Neural progenitor cell (in vitro differentiated cells): ENCODE measurements around the gene ZNF408. TPM values are rescaled to one million over a fixed set of nuclear protein-coding genes. Genes with fewer than 3 reads are reported as not detected.
"Not testable (repeated sequence)": the region's sequence is repeated elsewhere in the genome, so short reads cannot be mapped to it uniquely, and the experiment has no call there.

Experiments
- DNase-seq: peaks from one replicate; pipeline ENCODE4 v3.0.0-alpha.2; 2016; ENCODE audit warnings: low spot score
- H2AFZ ChIP-seq: fragments of 200-600 bp; sonication (generic); replicated peaks from 2 replicates; pipeline ENCODE4 v1.6.1; 2016; ENCODE audit warnings: antibody characterized with exemption
- H3F3A ChIP-seq: fragments of 200-600 bp; sonication (generic); 2 replicates; pipeline ENCODE4 v1.6.1; 2016; ENCODE audit warnings: antibody characterized with exemption, low read depth
- H3K27ac ChIP-seq: fragments of 200-600 bp; sonication (generic); 2 replicates; pipeline ENCODE4 v1.5.1; 2016; ENCODE audit warnings: mild to moderate bottlenecking
- H3K27me3 ChIP-seq: fragments of 200-600 bp; sonication (generic); 2 replicates; pipeline ENCODE4 v1.6.1; 2016; ENCODE audit warnings: mild to moderate bottlenecking, moderate library complexity
- H3K36me3 ChIP-seq: fragments of 200-600 bp; sonication (generic); 2 replicates; pipeline ENCODE4 v1.5.1; 2016
- H3K4me1 ChIP-seq: fragments of 200-600 bp; sonication (generic); 2 replicates; pipeline ENCODE4 v1.6.1; 2016; ENCODE audit warnings: mixed run types
- H3K4me2 ChIP-seq: fragments of 200-600 bp; sonication (generic); 2 replicates; pipeline ENCODE4 v1.6.1; 2016
- H3K4me3 ChIP-seq: fragments of 200-600 bp; sonication (generic); 2 replicates; pipeline ENCODE4 v1.5.1; 2016
- H3K79me2 ChIP-seq: fragments of 200-600 bp; sonication (generic); 2 replicates; pipeline ENCODE4 v1.6.1; 2016; ENCODE audit warnings: low read depth
- H3K9ac ChIP-seq: fragments of 200-600 bp; sonication (generic); 2 replicates; pipeline ENCODE4 v1.6.1; 2016
- H3K9me3 ChIP-seq: fragments of 200-600 bp; sonication (generic); 2 replicates; pipeline ENCODE4 v1.5.1; 2016; ENCODE audit warnings: low read depth
- H4K20me1 ChIP-seq: fragments of 200-600 bp; sonication (generic); 2 replicates; pipeline ENCODE4 v1.6.1; 2016; ENCODE audit warnings: low read depth
- H3K27ac Mint-ChIP-seq: 3 replicates; pipeline ENCODE4 v1.8.0; 2021; ENCODE audit warnings: mixed read lengths
- H3K27me3 Mint-ChIP-seq: 2 replicates; pipeline ENCODE4 v1.8.0; 2022; ENCODE audit warnings: low read depth, mild to moderate bottlenecking, inconsistent platforms, moderate library complexity, mixed read lengths; ENCODE audit not compliant: insufficient read depth
- H3K36me3 Mint-ChIP-seq: 3 replicates; pipeline ENCODE4 v1.8.0; 2021; ENCODE audit warnings: mixed read lengths
- H3K4me1 Mint-ChIP-seq: 3 replicates; pipeline ENCODE4 v1.8.0; 2021; ENCODE audit warnings: mixed read lengths
- H3K4me3 Mint-ChIP-seq: 3 replicates; pipeline ENCODE4 v1.8.0; 2021; ENCODE audit warnings: mild to moderate bottlenecking, moderate library complexity, mixed read lengths
- H3K9me3 Mint-ChIP-seq: 3 replicates; pipeline ENCODE4 v1.8.0; 2020; ENCODE audit warnings: mixed read lengths
- EZH2 ChIP-seq: fragments of 200-600 bp; sonication (generic); IDR thresholded peaks from 2 replicates; pipeline ENCODE4 v1.6.1; 2017; ENCODE audit warnings: antibody characterized with exemption, mild to moderate bottlenecking, moderate library complexity
- EZH2phosphoT487 ChIP-seq: fragments of 200-600 bp; sonication (generic); IDR thresholded peaks from 2 replicates; pipeline ENCODE4 v1.6.1; 2017; ENCODE audit warnings: antibody characterized with exemption
- total RNA-seq: library from RNA; depleted of rRNA; stranded (reverse); fragments of >200 nt; gene quantifications from 2 replicates; pipeline ENCODE4 v1.2.3, GENCODE V29; 2015; ENCODE audit warnings: low replicate concordance
- TF ChIP-seq, protein P1 (sequence below): fragments of 200-600 bp; sonication (generic); IDR thresholded peaks from 2 replicates; pipeline ENCODE4 v1.5.1; 2017; ENCODE audit warnings: antibody characterized with exemption, mild to moderate bottlenecking

Gene ZNF408
- total RNA-seq, 1 donor from 2014 or later = 2.8 TPM

DNA sequence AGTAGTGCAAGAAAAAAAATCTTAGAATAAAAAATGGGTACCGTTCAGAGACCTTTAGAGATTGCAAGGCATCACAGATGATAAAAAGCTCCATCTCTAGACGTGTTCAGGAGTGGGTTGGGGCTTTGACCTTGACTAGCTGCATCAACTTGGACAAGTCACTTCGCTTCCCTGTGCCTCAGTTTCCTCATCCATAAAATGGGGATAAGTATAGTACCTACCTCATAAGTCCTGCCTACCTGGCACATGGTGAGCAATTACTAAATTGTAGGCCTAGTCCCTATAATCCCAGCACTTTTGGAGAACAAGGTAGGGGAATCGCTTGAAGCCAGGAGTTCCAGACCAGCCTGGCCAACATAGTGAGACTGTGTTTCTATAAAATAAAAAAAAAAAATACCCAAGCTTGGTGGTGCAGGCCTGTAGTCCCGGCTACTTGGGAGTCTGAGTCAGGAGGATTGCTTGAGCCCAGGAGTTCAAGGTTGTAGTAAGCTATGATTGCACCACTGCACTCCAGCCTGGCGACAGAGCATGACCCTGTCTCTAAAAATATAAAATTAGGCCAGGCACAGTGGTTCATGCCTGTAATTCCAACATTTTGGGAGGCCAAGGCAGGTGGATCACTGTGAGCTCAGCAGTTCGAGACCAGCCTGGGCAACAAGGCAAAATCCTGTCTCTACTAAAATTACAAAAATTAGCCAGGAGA, 12.2 kb downstream of the ZNF408 start:
- no peak for DNase-seq
- H3K4me2 ChIP-seq = no peak overlapping the region
- H3K9me3 ChIP-seq = no peaks in the 10 kb centered on the region
- H3K4me3 Mint-ChIP-seq = no peak overlapping the region
- no peaks in the 10 kb centered on the region for H4K20me1 ChIP-seq
- no peaks in the 10 kb centered on the region for H3F3A ChIP-seq
- no peaks in the 10 kb centered on the region for H3K4me1 Mint-ChIP-seq
- H3K4me1 ChIP-seq = no peaks in the 10 kb centered on the region
- no peak overlapping the region for H3K27ac Mint-ChIP-seq
- H3K27me3 Mint-ChIP-seq = peaks cover 2% of the 10 kb centered on the region
- no peaks in the 10 kb centered on the region for H3K27me3 ChIP-seq
- H3K9ac ChIP-seq = no peak overlapping the region
- H2AFZ ChIP-seq = no peak overlapping the region
- no peaks in the 10 kb centered on the region for H3K36me3 ChIP-seq
- no peaks in the 10 kb centered on the region for H3K36me3 Mint-ChIP-seq
- no peaks in the 10 kb centered on the region for H3K79me2 ChIP-seq
- TF ChIP-seq, protein P1, sequence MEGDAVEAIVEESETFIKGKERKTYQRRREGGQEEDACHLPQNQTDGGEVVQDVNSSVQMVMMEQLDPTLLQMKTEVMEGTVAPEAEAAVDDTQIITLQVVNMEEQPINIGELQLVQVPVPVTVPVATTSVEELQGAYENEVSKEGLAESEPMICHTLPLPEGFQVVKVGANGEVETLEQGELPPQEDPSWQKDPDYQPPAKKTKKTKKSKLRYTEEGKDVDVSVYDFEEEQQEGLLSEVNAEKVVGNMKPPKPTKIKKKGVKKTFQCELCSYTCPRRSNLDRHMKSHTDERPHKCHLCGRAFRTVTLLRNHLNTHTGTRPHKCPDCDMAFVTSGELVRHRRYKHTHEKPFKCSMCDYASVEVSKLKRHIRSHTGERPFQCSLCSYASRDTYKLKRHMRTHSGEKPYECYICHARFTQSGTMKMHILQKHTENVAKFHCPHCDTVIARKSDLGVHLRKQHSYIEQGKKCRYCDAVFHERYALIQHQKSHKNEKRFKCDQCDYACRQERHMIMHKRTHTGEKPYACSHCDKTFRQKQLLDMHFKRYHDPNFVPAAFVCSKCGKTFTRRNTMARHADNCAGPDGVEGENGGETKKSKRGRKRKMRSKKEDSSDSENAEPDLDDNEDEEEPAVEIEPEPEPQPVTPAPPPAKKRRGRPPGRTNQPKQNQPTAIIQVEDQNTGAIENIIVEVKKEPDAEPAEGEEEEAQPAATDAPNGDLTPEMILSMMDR = no peak
- no peak for TF ChIP-seq EZH2
- no peak for TF ChIP-seq EZH2phosphoT487
- H3K27ac ChIP-seq = no peak overlapping the region
- no peak overlapping the region for H3K4me3 ChIP-seq
- H3K9me3 Mint-ChIP-seq = no peaks in the 10 kb centered on the region

DNA sequence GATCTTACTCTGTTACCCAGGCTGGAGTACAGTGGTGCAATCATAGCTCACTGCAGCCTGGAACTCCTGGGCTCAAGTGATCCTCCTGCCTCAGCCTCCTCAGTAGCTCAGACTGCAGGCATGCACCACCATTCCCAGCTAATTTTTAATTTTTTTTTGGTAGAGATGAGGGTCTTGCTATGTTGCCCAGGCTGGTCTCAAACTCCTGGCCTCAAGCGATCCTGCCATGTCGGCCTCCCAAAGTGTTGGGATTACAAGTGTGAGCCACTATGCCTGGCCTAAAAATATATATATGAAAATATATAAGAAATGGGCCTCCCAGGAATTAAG, 17.0 kb downstream of the ZNF408 start:
- not testable (repeated sequence) for H4K20me1 ChIP-seq, H3K36me3 Mint-ChIP-seq, H3K27ac Mint-ChIP-seq, H3K27ac ChIP-seq, H3K36me3 ChIP-seq, H3K9me3 ChIP-seq, H3K79me2 ChIP-seq, H3F3A ChIP-seq, H3K9ac ChIP-seq, H3K9me3 Mint-ChIP-seq, H3K4me3 Mint-ChIP-seq, H3K4me1 ChIP-seq, H3K4me3 ChIP-seq, H2AFZ ChIP-seq, H3K4me1 Mint-ChIP-seq, H3K27me3 ChIP-seq, H3K4me2 ChIP-seq, DNase-seq
- peaks cover 10% of the 10 kb centered on the region for H3K27me3 Mint-ChIP-seq

DNA sequence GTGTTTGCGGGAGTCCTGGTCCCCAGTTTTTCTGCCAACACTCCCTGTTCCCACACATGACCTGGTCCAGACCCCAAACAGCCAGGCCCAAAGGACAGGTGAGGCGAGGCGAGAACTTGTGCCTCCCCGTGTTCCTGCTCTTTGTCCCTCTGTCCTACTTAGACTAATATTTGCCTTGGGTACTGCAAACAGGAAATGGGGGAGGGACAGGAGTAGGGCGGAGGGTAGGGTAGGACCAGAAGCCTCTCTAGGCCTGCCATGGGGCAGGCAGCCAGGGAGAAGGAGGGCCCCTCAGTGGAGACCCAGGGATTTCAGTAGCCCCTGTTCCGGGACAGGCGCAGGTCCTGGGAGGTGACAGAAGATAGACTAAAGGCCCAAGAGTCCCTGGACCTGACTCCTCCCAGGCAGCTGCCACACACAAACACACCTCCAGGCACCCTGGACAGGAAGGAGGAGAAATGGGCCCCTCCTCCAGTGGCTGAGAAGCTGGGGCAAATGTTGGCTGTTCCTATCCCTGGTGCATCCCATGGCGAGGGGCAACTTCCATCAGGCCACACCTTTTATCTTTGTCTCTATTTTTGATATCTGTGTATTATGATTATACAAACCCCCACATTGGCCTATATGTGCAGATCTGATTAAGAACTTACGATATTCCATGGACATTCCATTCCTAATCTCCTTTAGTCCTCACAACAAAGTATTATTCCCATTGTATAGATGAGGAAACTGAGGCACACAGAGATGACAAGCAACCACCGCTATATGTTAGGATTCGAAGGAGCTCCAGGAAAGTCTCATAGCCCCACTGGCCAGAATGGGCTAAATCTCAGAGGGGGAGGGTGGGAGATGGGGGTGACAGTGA, 17.6 kb downstream of the ZNF408 start:
- no peak overlapping the region for H3K27ac ChIP-seq

DNA sequence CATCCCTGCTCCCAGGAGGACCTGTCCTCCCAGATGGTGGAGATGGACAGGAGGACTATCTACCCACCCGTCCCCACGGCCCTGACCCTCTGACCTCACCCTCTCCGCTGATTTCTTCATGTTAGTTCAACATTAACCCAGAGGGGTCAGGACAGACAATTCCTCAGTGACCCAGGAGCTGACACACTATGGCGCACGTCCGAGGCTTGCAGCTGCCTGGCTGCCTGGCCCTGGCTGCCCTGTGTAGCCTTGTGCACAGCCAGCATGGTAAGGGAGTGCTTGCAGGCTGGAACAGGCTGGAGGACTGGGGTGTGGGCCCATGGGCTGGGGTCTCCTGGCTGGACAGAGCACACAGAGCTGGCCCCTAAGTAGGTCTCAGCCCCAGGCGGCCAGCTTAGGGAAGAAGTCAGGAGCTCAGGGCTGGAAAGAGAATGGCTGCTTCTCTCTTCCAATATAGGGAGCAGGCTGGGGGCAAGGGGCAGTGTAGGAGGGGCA, 18.3 kb downstream of the ZNF408 start, which contains the start of gene F2:
Gene F2, plus strand, starts transcription at position 166 of the 495 bp plus-strand sequence. Its CDS starts 23 bp downstream, at position 189.
- H3K9me3 Mint-ChIP-seq = no peaks in the 10 kb centered on the region
- H3K27me3 Mint-ChIP-seq = peaks cover 10% of the 10 kb centered on the region
- no peak within 1 kb of the TSS for H3K27ac Mint-ChIP-seq
- no peaks in the 10 kb centered on the region for H3K36me3 ChIP-seq
- H3K4me3 ChIP-seq = no peak within 1 kb of the TSS
- no peaks in the 10 kb centered on the region for H3K79me2 ChIP-seq
- H2AFZ ChIP-seq = no peak within 1 kb of the TSS
- no peak within 1 kb of the TSS for H3K4me2 ChIP-seq
- DNase-seq = no peak
- peaks cover 8% of the 10 kb centered on the region for H3K4me1 Mint-ChIP-seq
- no peak within 1 kb of the TSS for H3K9ac ChIP-seq
- TF ChIP-seq EZH2 = no peak
- TF ChIP-seq EZH2phosphoT487 = no peak
- TF ChIP-seq, protein P1 = no peak
- no peaks in the 10 kb centered on the region for H3F3A ChIP-seq
- H3K27ac ChIP-seq = no peak within 1 kb of the TSS
- H3K4me3 Mint-ChIP-seq = no peak within 1 kb of the TSS
- no peaks in the 10 kb centered on the region for H3K36me3 Mint-ChIP-seq
- H3K4me1 ChIP-seq = no peaks in the 10 kb centered on the region
- H3K27me3 ChIP-seq = no peaks in the 10 kb centered on the region
- H3K9me3 ChIP-seq = no peaks in the 10 kb centered on the region
- H4K20me1 ChIP-seq = no peaks in the 10 kb centered on the region

More for the DNA sequence above, 17.6 kb downstream of the ZNF408 start:
- peaks cover 10% of the 10 kb centered on the region for H3K27me3 Mint-ChIP-seq
- Histone ChIP-seq H3K9ac (no peak overlapping the region), H3K9me3 (no peaks in the 10 kb centered on the region), H4K20me1 (no peaks in the 10 kb centered on the region), H2AFZ (no peak overlapping the region), H3F3A (no peaks in the 10 kb centered on the region), H3K4me1 (no peaks in the 10 kb centered on the region), H3K36me3 (no peaks in the 10 kb centered on the region), H3K27me3 (no peaks in the 10 kb centered on the region), H3K4me3 (no peak overlapping the region), H3K79me2 (no peaks in the 10 kb centered on the region), H3K4me2 (no peak overlapping the region)
- no peak for DNase-seq
- no peak overlapping the region for H3K27ac Mint-ChIP-seq
- peaks cover 5% of the 10 kb centered on the region for H3K4me1 Mint-ChIP-seq
- no peak overlapping the region for H3K4me3 Mint-ChIP-seq
- no peaks in the 10 kb centered on the region for H3K36me3 Mint-ChIP-seq
- no peaks in the 10 kb centered on the region for H3K9me3 Mint-ChIP-seq
- TF ChIP-seq EZH2phosphoT487 = no peak
- no peak for TF ChIP-seq EZH2
